Esophagus (tissue), 2 donors: ENCODE results near the gene ZNG1B. TPM values are rescaled to one million over a fixed set of nuclear protein-coding genes. Genes with fewer than 3 reads are reported as not detected.
A peak's percentile ranks its signal among the peaks of the same experiment; 100 is the strongest.
"Not testable (repeated sequence)": the region's sequence is repeated elsewhere in the genome, so short reads cannot be mapped to it uniquely, and the experiment has no call there.

Source experiments
- H3K27ac ChIP-seq, 2 donors: one replicate each; pipeline ENCODE4 v1.5.1; 2013; ENCODE audit warnings: low read depth in 2 of 2, mild to moderate bottlenecking in 2 of 2, inconsistent platforms in 1 of 2, low read length in 1 of 2, moderate library complexity in 1 of 2
- H3K27me3 ChIP-seq, 2 donors: one replicate each; pipeline ENCODE4 v1.6.1; 2013; ENCODE audit warnings: low read length in 2 of 2, control low read depth in 1 of 2, mild to moderate bottlenecking in 1 of 2; ENCODE audit not compliant: insufficient read depth in 2 of 2, control insufficient read depth in 1 of 2
- H3K36me3 ChIP-seq, 2 donors: one replicate each; pipeline ENCODE4 v1.6.1; 2013; ENCODE audit warnings: low read length in 1 of 2; ENCODE audit not compliant: control insufficient read depth in 2 of 2, insufficient read depth in 2 of 2
- H3K4me1 ChIP-seq, 2 donors: one replicate each; pipeline ENCODE4 v1.6.1; 2013; ENCODE audit warnings: low read length in 1 of 2; ENCODE audit not compliant: control insufficient read depth in 2 of 2, insufficient read depth in 2 of 2
- H3K4me3 ChIP-seq, 2 donors: one replicate each; pipeline ENCODE4 v1.5.1; 2013; ENCODE audit warnings: low read length in 2 of 2, mild to moderate bottlenecking in 2 of 2, low read depth in 1 of 2, moderate library complexity in 1 of 2
- H3K9me3 ChIP-seq, 2 donors: one replicate each; pipeline ENCODE4 v1.6.1; 2013; ENCODE audit warnings: mild to moderate bottlenecking in 2 of 2, low read depth in 1 of 2, low read length in 1 of 2, moderate library complexity in 1 of 2; ENCODE audit not compliant: control insufficient read depth in 2 of 2, insufficient read depth in 1 of 2
- WGBS, 2 donors: extraction: QIAGEN DNeasy Blood & Tissue Kit; methylation state at CpG; one replicate each; pipeline ENCODE4 v1.1.7; 2013; 5-methylcytosine and 5-hydroxymethylcytosine counted together
- polyA plus RNA-seq, 2 donors: library from polyadenylated mRNA; stranded (reverse); fragments of 200-250 nt; gene quantifications; one replicate each; pipeline ENCODE4 v1.2.3, GENCODE V29; 2013
- donor health status: healthy with polysubstance abuse.
- donor health status: Bipolar disorder and iron deficiency.

The ZNG1B gene
- polyA plus RNA-seq, 2 donors: 24.1 to 24.9 TPM

- H3K36me3 ChIP-seq, H3K27ac ChIP-seq, H3K4me1 ChIP-seq, H3K9me3 ChIP-seq: not testable (repeated sequence)
- Histone ChIP-seq H3K4me3 (peak overlapping the region; percentile 46 to 63), H3K27me3 (peaks cover 0 to 15% of the 10 kb centered on the region in 2 donors)
- WGBS, 2 donors: 1 to 2% methylated on average over 58 to 116 of the region's 116 CpGs
Measured at GRCh38 chr2:113503094-113504042, 65.9 kb downstream of the ZNG1B start.

DNA sequence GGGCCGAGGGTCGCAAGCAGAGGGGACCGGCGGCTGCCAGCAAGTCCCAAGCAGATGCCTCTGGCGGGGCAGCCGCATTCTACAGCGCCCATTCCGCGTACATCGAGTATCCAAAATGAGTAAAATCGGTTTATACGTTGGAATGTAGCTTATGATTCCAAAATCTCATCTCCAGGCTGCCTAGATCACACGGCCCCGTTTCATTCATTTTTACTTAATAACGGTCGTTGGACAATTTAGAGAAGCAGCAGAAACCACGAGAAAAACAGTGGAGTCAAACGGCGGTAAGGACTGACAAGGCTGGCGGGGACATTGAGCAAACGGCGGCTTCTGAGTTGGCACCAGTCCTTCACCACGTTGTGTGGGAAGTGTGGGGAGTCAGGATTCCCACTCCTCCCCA, 66.6 kb downstream of the ZNG1B start:
- not testable (repeated sequence) for H3K4me1 ChIP-seq, H3K9me3 ChIP-seq, H3K27ac ChIP-seq, H3K36me3 ChIP-seq
- WGBS, 2 donors: 8 to 9% methylated on average over 11 to 21 of the region's 23 CpGs
- H3K27me3 ChIP-seq: peaks cover 0 to 15% of the 10 kb centered on the region in 2 donors
- H3K4me3 ChIP-seq: peak overlapping the region in 1 of 2 donors; percentile 63

DNA sequence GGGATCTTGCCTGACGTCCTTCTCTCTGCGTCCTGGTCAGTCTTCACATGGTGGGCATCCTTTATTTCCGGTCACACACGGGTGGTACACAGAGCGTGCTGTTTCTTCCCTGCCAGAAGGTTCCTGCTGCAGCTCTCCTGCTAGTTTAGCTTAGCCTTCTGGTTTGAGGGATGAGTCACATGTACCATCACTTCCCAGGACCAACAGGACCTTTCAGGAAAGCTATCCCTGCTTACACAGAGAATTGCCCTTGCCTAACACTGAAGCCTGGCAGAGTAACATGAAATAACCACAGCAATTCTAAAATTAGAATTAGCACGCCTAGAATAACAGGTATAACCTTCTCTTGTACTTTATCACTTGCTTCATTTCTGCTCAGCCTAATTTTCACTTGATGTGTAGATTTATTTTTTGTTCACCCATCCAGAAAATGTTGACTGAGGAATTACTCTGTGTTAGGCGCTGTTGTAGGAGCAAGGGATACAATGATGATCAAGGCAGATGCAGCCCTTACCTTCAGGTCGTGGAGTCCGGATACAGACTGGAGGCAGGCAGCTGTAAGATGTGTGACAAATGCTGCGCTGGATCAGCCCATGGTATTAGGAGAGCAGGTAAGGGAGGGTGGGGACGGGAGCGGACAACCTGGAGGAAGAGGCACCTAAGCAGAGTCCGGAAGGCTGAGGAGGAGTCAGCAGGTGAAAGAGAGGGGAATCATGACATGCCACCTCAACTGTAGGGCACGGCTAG, 70.1 kb downstream of the ZNG1B start:
- H3K27ac ChIP-seq, H3K4me3 ChIP-seq, H3K36me3 ChIP-seq, H3K9me3 ChIP-seq, H3K4me1 ChIP-seq: not testable (repeated sequence)
- peaks cover 0 to 11% of the 10 kb centered on the region in 2 donors for H3K27me3 ChIP-seq
- WGBS, 2 donors: 20 to 21% methylated on average over 11 to 12 of the region's 14 CpGs

DNA sequence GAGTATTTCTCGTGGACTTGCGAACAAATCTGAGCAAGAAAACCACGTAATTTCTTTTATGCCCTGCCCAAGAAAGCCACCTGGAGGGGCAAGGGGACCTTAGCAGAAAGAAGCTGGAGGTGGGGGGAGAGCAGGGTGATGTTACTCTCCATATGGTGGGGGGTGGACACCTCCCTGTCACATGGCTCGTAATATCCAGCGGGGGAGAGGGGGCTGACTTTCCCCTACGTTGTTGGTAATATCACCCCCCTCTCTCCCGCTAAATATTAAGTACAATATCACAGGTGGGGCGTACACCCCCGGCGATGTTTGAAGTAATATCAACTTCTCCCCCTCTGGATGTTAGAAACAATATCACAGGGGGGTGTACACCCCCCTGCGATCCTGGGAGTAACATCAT, 70.7 kb downstream of the ZNG1B start:
- not testable (repeated sequence) for H3K4me3 ChIP-seq, H3K4me1 ChIP-seq, H3K36me3 ChIP-seq, H3K27ac ChIP-seq, H3K27me3 ChIP-seq, H3K9me3 ChIP-seq
- WGBS, 2 donors: 34 to 37% methylated on average over 9 to 11 of the region's 11 CpGs

DNA sequence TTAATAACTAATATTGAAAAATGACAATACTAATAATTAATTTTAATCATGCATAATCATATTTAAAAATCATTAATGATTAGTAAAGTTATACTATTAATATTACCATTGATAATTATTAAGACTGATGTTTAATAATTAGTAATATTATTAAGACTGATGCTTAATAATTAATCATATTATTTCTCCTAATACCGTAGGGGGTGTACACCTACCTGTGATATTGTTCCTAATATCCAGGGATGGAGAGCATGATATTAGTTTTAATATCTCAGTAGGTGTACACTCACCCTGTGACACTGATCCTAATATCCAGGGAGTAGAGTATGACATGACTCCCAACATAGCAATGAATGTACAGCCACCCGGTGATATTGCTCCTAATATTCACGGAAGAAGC, 73.4 kb downstream of the ZNG1B start:
- not testable (repeated sequence) for H3K4me3 ChIP-seq, H3K27me3 ChIP-seq, H3K36me3 ChIP-seq, H3K9me3 ChIP-seq, H3K4me1 ChIP-seq, H3K27ac ChIP-seq
- WGBS, 2 donors: 73 to 92% methylated on average over 2 of the region's 3 CpGs

DNA sequence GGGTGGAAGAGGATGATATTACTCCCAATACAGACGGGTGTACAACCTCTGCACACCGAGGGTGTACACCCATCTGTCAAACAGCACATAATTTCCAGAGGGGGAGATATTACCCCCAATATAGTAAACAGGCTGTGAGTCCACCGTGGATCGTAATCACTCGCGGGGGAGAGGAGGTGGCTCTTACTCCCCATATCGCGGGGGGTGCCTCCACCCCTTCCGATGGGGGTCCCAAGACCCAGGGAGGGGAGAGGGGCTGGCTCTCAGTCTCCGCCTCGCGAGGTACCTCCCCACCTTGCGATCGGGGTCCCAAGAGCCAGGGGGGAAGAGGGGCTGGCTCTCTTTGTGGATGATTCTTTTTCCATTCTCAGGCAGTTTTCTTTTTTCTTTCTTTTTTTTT, 74.4 kb downstream of the ZNG1B start:
- not testable (repeated sequence) for H3K9me3 ChIP-seq, H3K27ac ChIP-seq, H3K36me3 ChIP-seq, H3K27me3 ChIP-seq, H3K4me3 ChIP-seq, H3K4me1 ChIP-seq
- WGBS, 2 donors: 78 to 81% methylated on average over 14 of the region's 14 CpGs

DNA sequence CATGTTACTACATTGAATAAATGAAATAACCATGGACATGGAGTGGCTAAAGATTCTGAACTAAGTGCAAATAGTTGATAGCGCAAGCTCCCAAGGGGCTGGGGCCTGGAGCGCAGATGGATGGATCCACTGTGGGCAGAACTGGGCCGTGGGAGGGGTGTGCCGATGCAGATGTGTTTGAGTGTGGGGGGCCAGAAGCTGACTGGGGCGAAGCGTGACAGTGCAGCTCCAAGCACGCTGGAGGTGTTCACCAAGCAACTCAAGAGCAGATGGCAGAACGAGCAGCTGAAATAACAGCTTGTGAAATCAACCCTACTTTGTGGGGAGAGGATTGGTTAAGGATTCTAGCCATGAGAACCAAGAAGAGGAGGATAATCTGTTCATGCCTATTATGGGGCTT, 78.0 kb downstream of the ZNG1B start:
- not testable (repeated sequence) for H3K27ac ChIP-seq, H3K9me3 ChIP-seq, H3K4me1 ChIP-seq, H3K4me3 ChIP-seq, H3K27me3 ChIP-seq, H3K36me3 ChIP-seq
- 86 to 88% methylated on average over 8 of the region's 8 CpGs for WGBS, 2 donors

GRCh38 chr2:113515995-113516394, 78.5 kb downstream of the ZNG1B start:
- not testable (repeated sequence) for H3K4me3 ChIP-seq, H3K27ac ChIP-seq, H3K4me1 ChIP-seq, H3K27me3 ChIP-seq, H3K9me3 ChIP-seq, H3K36me3 ChIP-seq
- 83 to 86% methylated on average over 3 of the region's 3 CpGs for WGBS, 2 donors

GRCh38 chr2:113517025-113517424, 79.5 kb downstream of the ZNG1B start:
- not testable (repeated sequence) for H3K27ac ChIP-seq, H3K36me3 ChIP-seq, H3K4me1 ChIP-seq, H3K4me3 ChIP-seq, H3K27me3 ChIP-seq, H3K9me3 ChIP-seq
- no CpG with 5 or more reads among the region's 2 CpGs for WGBS, 2 donors

- H3K36me3 ChIP-seq, H3K27ac ChIP-seq, H3K27me3 ChIP-seq, H3K4me3 ChIP-seq, H3K4me1 ChIP-seq, H3K9me3 ChIP-seq: not testable (repeated sequence)
- 70 to 76% methylated on average over 6 of the region's 6 CpGs for WGBS, 2 donors
Measured at GRCh38 chr2:113520837-113521236, 83.3 kb downstream of the ZNG1B start.
